NCI-H345 treated with DMSO at 0.1 percent for 48 hours (cell line): ENCODE results near the gene DAGLB.
"Not testable (repeated sequence)": the region's sequence is repeated elsewhere in the genome, so short reads cannot be mapped to it uniquely, and the experiment has no call there.

Experiments
- DNase-seq: peaks from one replicate; lab custom pipeline; 2025; ENCODE audit not compliant: unreplicated experiment; lab: John Stamatoyannopoulos, UW

Gene DAGLB

DNA sequence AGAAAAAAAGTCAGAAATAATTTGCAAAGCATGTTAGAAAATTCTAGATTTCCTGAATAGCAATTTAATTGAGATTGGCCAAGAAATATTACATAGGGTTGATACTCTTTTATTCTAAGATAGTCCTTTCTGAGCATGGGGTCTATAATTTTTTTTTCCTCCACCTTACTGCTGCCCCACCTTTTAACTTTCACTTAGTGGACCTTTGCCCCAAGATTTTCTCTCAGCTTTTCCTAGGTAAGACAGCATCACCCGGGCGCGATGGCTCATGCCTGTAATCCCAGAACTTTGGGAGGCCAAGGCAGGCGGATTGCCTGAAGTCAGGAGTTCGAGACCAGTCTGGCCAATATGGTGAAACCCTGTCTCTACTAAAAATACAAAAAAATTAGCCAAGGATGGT lies 69.2 kb downstream of the DAGLB start:
- DNase-seq, result not testable (repeated sequence)

DNA sequence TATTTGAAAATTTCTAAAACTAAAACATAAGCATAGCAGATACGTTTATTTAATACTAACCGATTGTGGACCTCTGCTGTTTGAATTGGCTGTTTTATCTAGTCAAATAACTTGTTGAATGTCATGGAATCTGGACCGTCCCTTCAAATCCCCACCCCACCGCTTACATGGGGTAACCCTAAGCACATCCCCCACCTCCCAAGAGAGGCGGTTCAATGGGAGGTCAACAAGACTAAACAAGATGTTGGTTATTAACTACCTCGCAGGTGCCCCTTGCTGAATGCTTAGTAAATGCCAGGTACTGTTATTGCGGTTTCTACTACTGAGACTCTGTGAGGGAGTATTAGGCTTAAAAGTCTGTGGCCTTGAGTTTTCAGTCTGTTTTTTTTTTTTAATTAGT lies 70.9 kb downstream of the DAGLB start:
- no peak for DNase-seq

DNA sequence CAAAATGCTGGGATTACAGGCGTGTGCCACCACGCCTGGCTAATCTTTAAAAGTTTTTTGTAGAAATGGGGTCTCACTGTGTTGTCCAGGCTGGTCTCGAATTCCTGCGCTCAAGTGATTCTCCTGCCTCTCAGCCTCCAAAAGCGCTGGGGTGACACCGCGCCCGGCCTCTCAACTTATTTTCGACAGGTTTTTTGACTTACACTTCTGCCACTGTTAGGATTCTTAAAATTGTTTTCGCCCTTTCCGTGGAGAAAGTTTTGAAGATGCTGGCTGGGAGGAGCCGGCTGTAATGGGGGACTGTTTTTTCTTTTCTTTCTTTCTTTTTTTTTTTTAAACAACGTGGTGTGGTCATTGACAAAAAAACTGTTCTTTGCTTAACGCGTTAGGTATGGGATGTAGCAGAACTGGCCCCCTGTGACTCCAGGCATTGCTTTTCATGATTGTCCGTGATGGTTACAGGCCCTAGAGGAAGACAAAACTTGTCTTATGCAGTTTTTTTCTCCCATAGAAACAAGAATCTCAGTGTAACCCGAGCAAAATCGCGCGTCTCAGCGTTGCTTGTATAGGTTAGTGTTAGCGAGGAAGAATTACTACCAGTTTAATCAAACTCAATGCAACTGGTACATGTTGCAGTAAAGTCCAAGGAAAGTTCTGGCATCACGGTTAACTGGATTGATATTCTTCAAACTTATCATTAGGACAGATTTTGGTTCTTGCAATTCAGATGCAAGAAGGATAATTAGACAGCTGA lies 72.2 kb downstream of the DAGLB start:
- no peak for DNase-seq

DNA sequence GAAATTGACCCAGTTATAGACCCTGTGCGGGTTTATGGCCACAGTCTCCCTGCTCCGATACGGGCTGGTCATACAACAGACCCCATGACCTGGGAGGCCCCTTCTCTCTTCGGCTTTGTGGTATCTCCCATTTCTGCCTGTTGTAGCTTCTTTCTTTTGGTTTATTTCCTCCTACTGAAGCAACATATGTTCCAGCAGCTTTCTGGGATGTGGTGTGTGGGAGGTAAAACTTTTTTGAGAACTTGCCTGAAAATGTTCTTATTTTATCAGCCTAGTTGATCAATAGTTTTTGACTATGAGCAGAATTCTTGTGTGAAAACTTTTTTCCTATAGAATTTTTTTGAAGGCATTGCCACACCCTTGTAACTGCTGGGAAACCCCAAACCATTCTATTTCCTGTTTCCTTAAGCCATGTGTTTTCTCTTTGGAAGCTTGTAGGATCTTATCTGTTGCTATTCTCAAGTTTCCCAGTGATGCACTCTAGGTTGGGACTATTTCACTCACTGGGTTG lies 80.0 kb downstream of the DAGLB start:
- DNase-seq, result no peak

DNA sequence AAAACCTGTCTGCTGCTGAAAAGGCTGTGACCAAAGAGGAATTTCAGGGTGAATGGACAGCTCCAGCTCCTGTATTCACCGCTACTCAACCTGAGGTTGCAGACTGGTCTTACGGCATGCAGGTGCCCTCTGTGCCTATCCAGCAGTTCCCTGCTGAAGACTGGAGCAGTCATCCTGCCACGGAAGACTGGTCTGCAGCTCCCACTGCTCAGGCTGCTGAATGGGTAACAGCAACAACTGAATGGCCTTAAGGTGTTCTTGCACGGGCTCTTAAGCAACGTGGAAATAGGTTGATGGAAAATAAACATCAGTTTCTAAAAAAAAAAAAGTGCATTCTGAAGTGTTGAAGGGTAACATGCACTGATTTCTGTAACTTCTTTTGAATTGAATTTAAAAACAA lies 82.3 kb downstream of the DAGLB start:
- DNase-seq, result no peak

DNA sequence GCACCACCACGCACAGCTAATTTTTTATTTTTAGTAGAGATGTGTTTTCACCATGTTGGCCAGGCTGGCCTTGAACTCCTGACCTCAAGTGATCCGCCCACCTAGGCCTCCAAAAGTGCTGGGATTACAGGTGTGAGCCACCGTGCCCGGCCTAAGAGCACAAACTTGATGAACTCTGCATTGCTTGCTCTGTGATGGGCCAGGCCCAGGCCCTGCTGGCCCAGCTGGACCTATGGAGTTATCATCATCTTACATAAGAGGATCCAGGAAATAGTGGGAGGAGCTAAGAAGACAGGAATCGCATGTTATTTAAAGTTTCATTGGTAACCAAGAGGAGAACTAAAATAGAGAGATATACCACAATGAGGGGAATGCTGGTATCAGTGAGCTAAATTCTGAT lies 86.9 kb downstream of the DAGLB start:
- no peak for DNase-seq

DNA sequence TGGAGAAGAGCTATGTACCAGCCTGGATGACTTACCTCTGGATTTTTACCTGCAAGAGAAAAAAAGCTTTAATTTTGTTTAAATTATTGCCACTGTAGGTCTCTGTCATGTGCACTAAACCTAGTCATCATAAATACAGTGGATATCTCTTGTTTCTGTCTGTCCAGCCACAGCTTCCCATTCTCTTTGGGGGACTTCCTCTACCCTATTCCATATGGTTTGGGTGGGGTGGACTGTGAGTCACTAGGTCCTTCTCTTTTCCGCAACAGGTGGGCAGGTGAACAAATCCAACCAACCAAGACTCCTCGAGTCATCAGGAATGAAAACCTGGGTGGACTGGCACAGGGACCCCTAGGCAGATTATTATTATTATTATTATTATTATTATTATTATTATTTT lies 88.0 kb downstream of the DAGLB start:
- DNase-seq, result no peak
